SK-N-MC (cell line): Measurements from ENCODE around the gene PTPRK.

Source experiments
- EZH2 ChIP-seq: fragments of 200-600 bp; sonication (generic); IDR thresholded peaks from one replicate; pipeline ENCODE4 v1.6.1; 2017; ENCODE audit warnings: antibody characterized with exemption
- FOXP2 ChIP-seq: optimal IDR thresholded peaks from 2 replicates; pipeline ENCODE3; 2011; ENCODE audit warnings: mild to moderate bottlenecking, moderate library complexity; ENCODE audit not compliant: insufficient read depth; ENCODE audit errors: extremely low read length, control extremely low read depth
- POLR2AphosphoS5 ChIP-seq: IDR thresholded peaks from 2 replicates; pipeline ENCODE4 v1.6.1; 2012; ENCODE audit warnings: mild to moderate bottlenecking, low read depth, low read length, borderline replicate concordance

DNA sequence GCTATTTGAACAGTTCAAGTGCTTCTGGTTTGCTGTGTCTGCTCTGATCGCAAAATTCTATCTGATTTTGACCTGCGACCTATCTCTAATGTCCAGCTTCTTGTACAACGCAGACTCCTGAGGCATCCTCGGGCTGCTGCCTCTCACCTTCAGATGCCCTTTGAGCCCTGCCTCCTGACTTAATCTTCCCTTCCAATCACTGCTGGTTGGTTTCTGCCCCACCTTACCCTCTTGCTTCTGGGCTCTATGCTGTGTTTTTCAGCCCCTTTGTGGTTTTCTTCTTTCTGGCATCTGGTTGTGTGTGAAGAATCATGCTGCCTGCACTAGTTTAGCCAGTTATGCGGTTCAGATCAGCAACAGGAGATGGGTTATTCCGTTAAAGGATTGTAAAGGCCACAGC is 488.4 kb downstream of the PTPRK start:
- TF ChIP-seq EZH2: no peak
- no peak for TF ChIP-seq POLR2AphosphoS5
- no peak for TF ChIP-seq FOXP2
